Measurements from ENCODE around the gene BDKRB2. TPM values are rescaled to one million over a fixed set of nuclear protein-coding genes. Genes with fewer than 3 reads are reported as not detected.

Gene BDKRB2
- total and polyA plus RNA-seq, 7 donors, result 0.11 to 0.56 (median 0.35) TPM

- DNase-seq (no peak), ATAC-seq (no peak)
- intact Hi-C loops (cut with DNase I), result no loop called here
- Histone ChIP-seq H3K36me3 (ENCODE audit: insufficient read depth in 1 of 2, low read depth in 1 of 2) (no peaks in the 10 kb centered on the region), H3K9me3 (no peaks in the 10 kb centered on the region), H3K4me3 (no peak overlapping the region), H3K27ac (no peak overlapping the region), H3K27me3 (ENCODE audit: insufficient read depth in 3 of 3, low read length in 2 of 3) (peaks cover 0 to 2% (median 0%) of the 10 kb centered on the region in 3 donors), H3K4me1 (no peaks in the 10 kb centered on the region)
- TF ChIP-seq CTCF (IDR thresholded peaks at IDR 0.05), result no peak
- WGBS, 3 donors, result 87 to 90% (median 87%) methylated on average over 4 of the region's 4 CpGs
Observed at GRCh38 chr14:96162741-96163140, 41.9 kb upstream of the BDKRB2 start.

GRCh38 chr14:96164861-96165490, 39.7 kb upstream of the BDKRB2 start:
- no peaks in the 10 kb centered on the region for H3K4me1 ChIP-seq
- no peak for TF ChIP-seq CTCF (IDR thresholded peaks at IDR 0.05)

GRCh38 chr14:96165493-96166436, 38.9 kb upstream of the BDKRB2 start:
- TF ChIP-seq CTCF (IDR thresholded peaks at IDR 0.05), result no peak

More at GRCh38 chr14:96164861-96165490, 39.7 kb upstream of the BDKRB2 start:
- H3K4me3 ChIP-seq, result no peak overlapping the region
- intact Hi-C loops (cut with DNase I), result no loop called here
- peaks cover 0 to 2% (median 0%) of the 10 kb centered on the region in 3 donors for H3K27me3 ChIP-seq (ENCODE audit: insufficient read depth in 3 of 3, low read length in 2 of 3)
- no peak for DNase-seq
- H3K27ac ChIP-seq, result no peak overlapping the region
- WGBS, 3 donors, result 83 to 91% (median 90%) methylated on average over 5 of the region's 5 CpGs
- no peaks in the 10 kb centered on the region for H3K36me3 ChIP-seq (ENCODE audit: insufficient read depth in 1 of 2, low read depth in 1 of 2)
- no peaks in the 10 kb centered on the region for H3K9me3 ChIP-seq
- no peak for ATAC-seq

DNA sequence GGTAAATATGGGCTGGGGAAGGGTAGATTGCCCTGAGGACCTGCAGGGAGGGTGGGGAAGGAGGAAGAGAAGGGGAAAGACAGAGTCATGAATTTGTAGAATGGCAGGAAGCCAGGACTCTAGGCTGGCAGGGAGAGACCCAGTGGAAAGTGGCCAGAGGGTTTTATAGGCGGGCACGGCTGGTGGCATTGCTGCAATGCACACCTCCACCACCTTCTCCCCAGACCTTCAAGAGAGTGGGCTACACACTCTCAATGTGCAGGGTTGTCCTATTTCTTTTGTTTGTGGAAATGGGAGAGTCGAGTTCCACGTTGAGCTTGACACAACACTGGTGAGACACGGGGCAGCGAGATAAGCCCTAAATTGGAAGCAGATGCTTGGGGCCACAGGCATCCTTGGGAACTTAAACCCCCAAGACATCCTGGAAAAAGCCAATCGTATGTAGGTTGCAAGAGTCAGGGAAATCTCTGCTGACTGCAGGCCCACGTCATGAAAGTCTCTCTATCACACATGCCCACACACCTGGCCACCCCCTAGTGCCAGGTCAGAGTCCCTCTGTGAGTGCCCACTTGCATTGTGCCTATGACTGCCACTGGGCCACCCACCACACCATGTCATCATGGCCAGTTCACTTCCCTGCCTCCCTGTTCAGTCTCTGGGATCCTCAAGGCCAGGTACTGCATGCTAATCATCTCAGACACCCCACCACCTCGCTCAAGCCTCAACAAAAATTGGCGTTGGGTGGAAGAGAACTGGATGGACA, 38.0 kb upstream of the BDKRB2 start:
- DNase-seq (no peak), ATAC-seq (no peak)
- TF ChIP-seq CTCF (IDR thresholded peaks at IDR 0.05), result no peak
- Histone ChIP-seq H3K27ac (no peak overlapping the region), H3K4me3 (no peak overlapping the region), H3K36me3 (ENCODE audit: insufficient read depth in 1 of 2, low read depth in 1 of 2) (no peaks in the 10 kb centered on the region), H3K4me1 (no peaks in the 10 kb centered on the region), H3K27me3 (ENCODE audit: insufficient read depth in 3 of 3, low read length in 2 of 3) (peaks cover 0 to 4% (median 0%) of the 10 kb centered on the region in 3 donors), H3K9me3 (no peaks in the 10 kb centered on the region)
- intact Hi-C loops (cut with DNase I), result no loop called here
- 70 to 76% (median 72%) methylated on average over 10 of the region's 10 CpGs for WGBS, 3 donors

More at GRCh38 chr14:96165493-96166436, 38.9 kb upstream of the BDKRB2 start:
- WGBS, 3 donors, result 67 to 68% (median 67%) methylated on average over 12 of the region's 12 CpGs
- Histone ChIP-seq H3K4me1 (no peaks in the 10 kb centered on the region), H3K9me3 (no peaks in the 10 kb centered on the region), H3K27ac (no peak overlapping the region), H3K36me3 (ENCODE audit: insufficient read depth in 1 of 2, low read depth in 1 of 2) (no peaks in the 10 kb centered on the region), H3K4me3 (no peak overlapping the region), H3K27me3 (ENCODE audit: insufficient read depth in 3 of 3, low read length in 2 of 3) (peaks cover 0 to 4% (median 0%) of the 10 kb centered on the region in 3 donors)
- DNase-seq (no peak), ATAC-seq (no peak)
- intact Hi-C loops (cut with DNase I), result no loop called here
